Activated B cell treated with CpG ODN at 0.5 μM for 24 hours (primary cell): ENCODE measurements around the gene PREX1. TPM values are rescaled to one million over a fixed set of nuclear protein-coding genes. Genes with fewer than 3 reads are reported as not detected.

Experiments
- ATAC-seq: fragments of 200-7000 bp; cut with Tn5 transposase; one replicate; pipeline ENCODE4 v1.10.0; 2021; ENCODE audit warnings: low read depth, mild to moderate bottlenecking, moderate library complexity
- CTCF ChIA-PET: fragments of 350-600 bp; sonication (Branson Sonifier 250); formaldehyde crosslinking; loops from one replicate; lab custom pipeline; 2021; ENCODE audit warnings: antibody characterized with exemption; lab: Charles Lee
- POLR2A ChIA-PET: fragments of 350-600 bp; sonication (Branson Sonifier 250); formaldehyde crosslinking; loops from one replicate; lab custom pipeline; 2021; ENCODE audit warnings: antibody characterized with exemption; lab: Charles Lee
- DNase-seq: peaks from one replicate; pipeline ENCODE4 v3.0.0; 2022
- H3K27ac Mint-ChIP-seq: one replicate; pipeline ENCODE4 v1.8.0; 2020; ENCODE audit warnings: mixed read lengths
- H3K27me3 Mint-ChIP-seq: one replicate; pipeline ENCODE4 v1.8.0; 2021; ENCODE audit warnings: mixed read lengths
- H3K36me3 Mint-ChIP-seq: one replicate; pipeline ENCODE4 v1.8.0; 2021; ENCODE audit warnings: low read depth, mixed read lengths
- H3K4me1 Mint-ChIP-seq: one replicate; pipeline ENCODE4 v1.8.0; 2021; ENCODE audit warnings: mixed read lengths
- H3K4me3 Mint-ChIP-seq: one replicate; pipeline ENCODE4 v1.8.0; 2020; ENCODE audit warnings: mild to moderate bottlenecking, mixed read lengths
- H3K9me3 Mint-ChIP-seq: one replicate; pipeline ENCODE4 v1.8.0; 2020; ENCODE audit warnings: mixed read lengths
- intact Hi-C: fragments of 100-400 bp; cut with micrococcal nuclease; formaldehyde crosslinking; loops from one replicate; pipeline ENCODE4 v1.15.1; 2024
- total RNA-seq: library from RNA; stranded (reverse); gene quantifications from 2 replicates; pipeline ENCODE4 v1.2.3, GENCODE V29; 2022
- TF ChIP-seq, protein P1 (sequence below): fragments of 200-600 bp; IDR thresholded peaks from one replicate; pipeline ENCODE4 v1.8.0; 2022; ENCODE audit warnings: antibody characterized with exemption, mild to moderate bottlenecking

Gene PREX1
- total RNA-seq, 1 donor from 2014 or later, result 71.4 TPM

DNA sequence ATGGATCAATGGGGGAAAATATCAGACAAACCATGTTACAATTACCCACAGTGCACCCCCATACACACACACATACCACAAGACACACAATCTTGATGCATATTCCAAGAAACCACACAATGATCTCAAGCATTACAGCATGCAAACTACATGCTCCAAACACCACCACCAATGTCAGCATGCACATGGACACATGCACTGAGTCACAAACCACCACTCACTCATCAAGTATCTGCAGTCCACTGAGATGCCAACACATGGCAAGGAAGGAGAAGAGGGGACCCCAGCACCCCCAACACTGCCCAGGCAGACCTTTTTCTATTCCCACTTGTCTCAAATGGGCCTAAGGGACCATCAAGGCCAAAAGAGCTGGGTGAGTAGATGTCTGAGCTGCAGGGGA lies 91.6 kb downstream of the PREX1 start:
- H3K27ac Mint-ChIP-seq, result peak overlapping the region; percentile 2
- no peak overlapping the region for H3K4me3 Mint-ChIP-seq
- H3K36me3 Mint-ChIP-seq, result peaks cover 67% of the 10 kb centered on the region
- no peak for ATAC-seq
- no peaks in the 10 kb centered on the region for H3K27me3 Mint-ChIP-seq
- peaks cover 56% of the 10 kb centered on the region for H3K4me1 Mint-ChIP-seq
- TF ChIP-seq, protein P1, sequence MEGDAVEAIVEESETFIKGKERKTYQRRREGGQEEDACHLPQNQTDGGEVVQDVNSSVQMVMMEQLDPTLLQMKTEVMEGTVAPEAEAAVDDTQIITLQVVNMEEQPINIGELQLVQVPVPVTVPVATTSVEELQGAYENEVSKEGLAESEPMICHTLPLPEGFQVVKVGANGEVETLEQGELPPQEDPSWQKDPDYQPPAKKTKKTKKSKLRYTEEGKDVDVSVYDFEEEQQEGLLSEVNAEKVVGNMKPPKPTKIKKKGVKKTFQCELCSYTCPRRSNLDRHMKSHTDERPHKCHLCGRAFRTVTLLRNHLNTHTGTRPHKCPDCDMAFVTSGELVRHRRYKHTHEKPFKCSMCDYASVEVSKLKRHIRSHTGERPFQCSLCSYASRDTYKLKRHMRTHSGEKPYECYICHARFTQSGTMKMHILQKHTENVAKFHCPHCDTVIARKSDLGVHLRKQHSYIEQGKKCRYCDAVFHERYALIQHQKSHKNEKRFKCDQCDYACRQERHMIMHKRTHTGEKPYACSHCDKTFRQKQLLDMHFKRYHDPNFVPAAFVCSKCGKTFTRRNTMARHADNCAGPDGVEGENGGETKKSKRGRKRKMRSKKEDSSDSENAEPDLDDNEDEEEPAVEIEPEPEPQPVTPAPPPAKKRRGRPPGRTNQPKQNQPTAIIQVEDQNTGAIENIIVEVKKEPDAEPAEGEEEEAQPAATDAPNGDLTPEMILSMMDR, result no peak
- H3K9me3 Mint-ChIP-seq, result no peaks in the 10 kb centered on the region
- no peak for DNase-seq
- intact Hi-C loops, result no loop called here
- ChIA-PET POLR2A (interaction anchor here (1.4 kb wide), 1 partner anchor 13 kb away, joined by 3 read pairs; no protein-coding TSS in a partner anchor), CTCF (no interaction called here)

DNA sequence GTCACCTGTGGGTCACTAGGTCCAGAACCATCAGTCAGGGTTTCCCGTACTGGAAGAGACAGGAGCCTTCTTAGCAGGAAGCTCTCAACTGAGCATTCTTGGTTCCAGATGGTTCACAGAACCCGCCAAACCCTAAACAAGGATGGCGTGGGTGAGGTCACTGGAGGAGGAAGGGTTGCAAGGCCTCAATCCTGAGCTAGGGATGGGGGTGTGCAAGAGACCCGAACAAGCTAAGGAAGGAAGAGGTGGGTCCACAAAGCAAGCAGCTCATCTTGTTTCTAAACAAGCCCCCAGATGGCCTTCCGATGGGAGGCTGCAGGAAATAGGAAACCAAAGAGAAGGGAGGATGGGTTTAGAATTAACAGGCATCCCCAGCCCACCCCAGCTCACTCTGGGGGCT lies 92.7 kb downstream of the PREX1 start:
- intact Hi-C loops, result no loop called here
- DNase-seq, result no peak
- no peaks in the 10 kb centered on the region for H3K27me3 Mint-ChIP-seq
- H3K4me1 Mint-ChIP-seq, result peaks cover 53% of the 10 kb centered on the region
- CTCF ChIA-PET, result no interaction called here
- POLR2A ChIA-PET, result no interaction called here
- no peaks in the 10 kb centered on the region for H3K9me3 Mint-ChIP-seq
- TF ChIP-seq, protein P1, result no peak
- peaks cover 73% of the 10 kb centered on the region for H3K36me3 Mint-ChIP-seq
- no peak overlapping the region for H3K4me3 Mint-ChIP-seq
- peak overlapping the region; percentile 8 for H3K27ac Mint-ChIP-seq
- no peak for ATAC-seq

DNA sequence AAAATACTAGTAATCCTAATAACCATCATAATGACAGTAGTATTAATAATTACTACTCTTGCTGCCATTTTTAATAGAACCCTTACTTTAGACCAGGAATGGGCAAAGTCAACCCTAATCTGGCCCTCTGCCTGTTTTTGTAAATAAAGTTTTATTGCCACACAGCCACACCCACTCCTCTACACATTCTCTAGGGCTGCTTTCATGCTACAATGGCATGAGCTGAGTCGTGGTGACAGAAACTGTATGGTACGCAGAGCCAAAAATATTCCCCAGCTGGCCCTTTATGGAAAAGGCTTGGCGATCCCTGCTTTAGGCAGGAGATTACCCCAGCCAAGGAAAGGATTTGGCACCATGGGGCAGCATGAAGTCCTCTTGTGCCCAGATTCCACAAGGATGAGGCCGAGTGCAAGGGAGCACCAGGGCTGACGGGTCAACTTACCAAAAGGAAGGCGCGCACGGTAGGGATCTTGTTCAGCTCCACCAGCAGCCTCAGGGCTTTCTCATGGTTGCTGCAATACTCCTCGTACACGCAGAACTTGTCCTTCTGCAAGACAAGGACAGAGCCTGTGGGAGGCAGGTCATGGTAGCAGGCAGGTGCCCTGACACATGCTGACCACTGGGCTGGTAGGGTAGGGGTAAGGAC lies 93.6 kb downstream of the PREX1 start:
- no peak overlapping the region for H3K27ac Mint-ChIP-seq

DNA sequence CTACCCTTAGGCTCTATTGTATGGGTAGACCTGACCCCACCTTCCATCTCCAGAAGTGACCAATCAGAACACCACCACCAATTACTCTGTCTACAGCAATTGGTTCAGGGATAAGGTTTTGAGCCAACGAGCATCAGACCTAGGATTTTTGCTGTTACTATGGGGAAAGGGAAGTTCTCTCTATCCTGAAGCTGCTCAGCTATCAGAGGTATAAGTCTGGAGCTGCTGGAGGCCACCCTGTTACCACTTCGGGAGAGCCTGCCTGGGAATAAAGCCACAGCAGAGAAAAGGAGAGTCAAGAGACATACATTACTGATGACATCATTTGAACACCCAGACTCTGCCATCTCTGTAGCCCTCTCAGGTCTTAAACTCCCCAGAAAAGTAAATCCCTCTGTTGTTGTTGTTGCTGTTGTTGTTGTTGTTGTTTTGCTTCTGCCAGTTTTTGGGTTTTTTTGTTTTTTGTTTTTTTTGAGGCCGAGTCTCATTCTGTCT lies 94.5 kb downstream of the PREX1 start:
- CTCF ChIA-PET, result no interaction called here
- H3K27ac Mint-ChIP-seq, result peak overlapping the region; percentile 59
- peaks cover 74% of the 10 kb centered on the region for H3K36me3 Mint-ChIP-seq
- H3K4me1 Mint-ChIP-seq, result peaks cover 44% of the 10 kb centered on the region
- intact Hi-C loops, result no loop called here
- no peak overlapping the region for H3K4me3 Mint-ChIP-seq
- no peaks in the 10 kb centered on the region for H3K27me3 Mint-ChIP-seq
- ATAC-seq, result peak; percentile 31
- POLR2A ChIA-PET, result no interaction called here
- DNase-seq, result no peak
- TF ChIP-seq, protein P1, result no peak
- H3K9me3 Mint-ChIP-seq, result no peaks in the 10 kb centered on the region

More for the DNA sequence above, 93.6 kb downstream of the PREX1 start:
- Mint-ChIP-seq H3K9me3 (no peaks in the 10 kb centered on the region), H3K4me1 (peaks cover 53% of the 10 kb centered on the region), H3K4me3 (no peak overlapping the region), H3K27me3 (no peaks in the 10 kb centered on the region), H3K36me3 (peaks cover 76% of the 10 kb centered on the region)
- ATAC-seq, result no peak
- DNase-seq, result no peak
- ChIA-PET CTCF (no interaction called here), POLR2A (no interaction called here)
- TF ChIP-seq, protein P1, result no peak
- intact Hi-C loops, result no loop called here

DNA sequence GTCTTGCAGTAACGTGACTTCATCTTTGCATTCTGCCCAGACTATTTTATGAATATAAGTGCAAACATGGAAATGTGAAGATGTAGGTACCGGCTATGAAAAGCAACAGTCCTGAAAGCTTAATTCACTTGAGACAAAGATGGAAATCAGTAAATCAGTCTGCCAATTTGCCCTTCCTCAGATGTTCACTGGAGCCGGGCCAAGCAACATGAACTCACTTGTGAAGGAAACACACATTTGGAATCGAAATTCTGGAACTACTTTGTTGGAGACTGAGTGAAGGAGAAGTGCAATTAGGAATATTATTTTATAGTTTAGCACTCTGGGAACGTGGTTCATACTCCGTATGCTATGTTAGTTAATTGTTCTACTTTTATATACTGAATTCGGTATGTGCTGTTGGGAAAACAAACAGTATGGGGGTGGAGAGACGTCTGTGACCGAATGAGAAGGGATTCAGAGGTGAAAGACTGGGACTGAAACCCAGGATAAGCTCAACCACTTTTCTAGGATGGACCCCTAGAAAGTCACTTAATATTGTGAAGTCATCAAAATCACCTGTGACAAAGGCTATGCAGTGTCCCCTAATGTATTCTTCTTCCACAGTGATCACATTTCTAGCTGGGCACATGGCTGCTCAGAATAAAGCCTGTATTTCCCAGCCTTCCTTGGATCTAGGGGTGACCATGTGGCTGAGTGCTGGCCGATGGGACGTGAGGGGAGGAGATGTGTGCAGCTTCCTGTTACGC lies 95.5 kb downstream of the PREX1 start:
- TF ChIP-seq, protein P1, result no peak
- Mint-ChIP-seq H3K36me3 (peaks cover 75% of the 10 kb centered on the region), H3K4me1 (peaks cover 33% of the 10 kb centered on the region), H3K27me3 (no peaks in the 10 kb centered on the region), H3K4me3 (no peak overlapping the region), H3K9me3 (no peaks in the 10 kb centered on the region), H3K27ac (no peak overlapping the region)
- ChIA-PET POLR2A (no interaction called here), CTCF (no interaction called here)
- DNase-seq (no peak), ATAC-seq (no peak)
- intact Hi-C loops, result no loop called here
